Endothelial cell of hepatic sinusoid (primary cell): ENCODE data around the gene ARMH4.

Experiments used
- in situ Hi-C: cut with HindIII; loops from 2 replicates; pipeline ENCODE4 v1.10.0; 2017; ENCODE audit warnings: low sequenced_read_pairs

ARMH4 gene

DNA sequence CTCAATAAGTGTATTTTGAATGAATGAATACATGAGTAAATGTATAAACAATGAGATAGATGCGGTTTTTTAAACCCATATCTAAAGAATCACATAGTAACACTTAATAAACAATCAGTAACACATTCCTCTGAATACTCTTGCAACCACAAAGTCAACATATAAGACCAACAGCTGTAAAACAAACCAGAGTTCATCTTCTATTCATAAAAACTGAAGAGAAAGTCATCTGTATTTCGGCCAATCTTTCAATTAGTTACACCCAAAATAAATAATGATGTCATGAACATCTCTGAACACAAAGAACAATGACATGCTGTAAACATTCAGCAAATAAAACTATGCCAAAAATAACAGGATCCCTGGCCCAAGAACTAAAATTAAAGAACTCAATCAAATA lies 47.2 kb downstream of the ARMH4 start:
- in situ Hi-C loops: no loop called here

DNA sequence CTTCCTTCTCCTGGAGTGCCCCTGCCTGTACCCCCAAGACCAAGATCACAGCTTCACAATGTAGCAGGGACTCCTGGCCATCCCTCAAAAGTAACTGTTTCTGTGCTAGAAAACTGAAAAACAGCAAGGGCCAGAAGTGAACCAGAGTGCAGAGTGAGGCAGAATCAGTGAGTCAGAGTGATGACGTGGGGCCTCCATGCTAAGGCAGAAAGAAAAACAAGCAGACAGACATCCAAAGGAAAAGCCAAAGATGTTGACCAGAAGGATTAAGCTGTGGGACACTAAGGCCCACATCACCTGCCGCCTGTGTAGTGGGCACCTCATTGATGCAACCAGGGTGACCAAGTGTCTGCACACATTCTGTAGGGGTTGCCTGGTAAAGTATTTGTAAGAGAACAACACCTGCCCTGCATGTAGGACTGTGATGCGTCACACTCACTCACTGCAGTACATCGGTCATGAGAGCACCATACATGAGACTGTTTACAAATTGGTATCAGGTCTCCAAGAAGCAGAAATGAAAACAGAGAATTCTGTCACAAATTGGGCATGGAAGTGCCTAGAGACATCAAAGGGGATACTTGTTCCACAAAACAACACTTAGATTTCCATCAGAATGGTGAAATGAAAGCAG lies 51.2 kb downstream of the ARMH4 start:
- in situ Hi-C loops: no loop called here

DNA sequence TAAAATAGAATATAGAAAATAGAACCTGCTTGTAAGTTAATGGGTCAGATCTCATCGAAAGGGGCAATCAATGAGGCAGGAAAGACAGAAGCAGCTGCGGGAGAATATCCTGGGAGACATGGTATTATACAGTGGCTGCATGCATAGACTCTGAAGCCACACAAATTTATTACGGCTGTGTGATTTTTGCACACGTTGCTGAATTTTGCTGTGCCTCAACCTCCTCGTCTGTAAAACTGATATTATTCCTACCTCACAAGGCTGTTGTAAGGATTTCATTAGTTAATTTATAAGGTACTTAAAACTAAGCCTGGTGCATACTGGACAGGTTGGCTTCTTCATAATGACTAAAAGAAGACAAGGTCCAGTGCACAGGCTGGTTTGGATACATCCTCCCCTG lies 52.3 kb downstream of the ARMH4 start:
- in situ Hi-C loops: no loop called here

DNA sequence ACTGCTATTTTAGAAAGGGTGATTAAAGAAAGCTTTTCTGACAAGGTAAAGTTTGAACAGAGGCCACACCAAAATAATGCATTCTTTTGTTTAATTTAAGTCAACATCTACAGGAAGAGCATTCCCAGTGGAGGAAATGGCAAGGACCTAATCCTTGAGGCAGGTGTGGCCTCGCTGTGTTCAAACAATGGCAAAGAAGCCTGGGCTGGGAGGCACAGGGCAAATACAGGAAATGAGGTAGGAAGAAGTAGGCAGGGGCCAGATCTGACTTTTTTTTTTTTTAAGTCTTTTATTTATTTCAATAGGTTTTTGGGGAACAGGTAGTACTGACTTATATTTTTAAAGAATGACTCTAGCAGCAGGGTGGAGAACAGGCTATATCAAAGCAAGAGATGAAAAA lies 53.5 kb downstream of the ARMH4 start:
- in situ Hi-C loops: no loop called here

DNA sequence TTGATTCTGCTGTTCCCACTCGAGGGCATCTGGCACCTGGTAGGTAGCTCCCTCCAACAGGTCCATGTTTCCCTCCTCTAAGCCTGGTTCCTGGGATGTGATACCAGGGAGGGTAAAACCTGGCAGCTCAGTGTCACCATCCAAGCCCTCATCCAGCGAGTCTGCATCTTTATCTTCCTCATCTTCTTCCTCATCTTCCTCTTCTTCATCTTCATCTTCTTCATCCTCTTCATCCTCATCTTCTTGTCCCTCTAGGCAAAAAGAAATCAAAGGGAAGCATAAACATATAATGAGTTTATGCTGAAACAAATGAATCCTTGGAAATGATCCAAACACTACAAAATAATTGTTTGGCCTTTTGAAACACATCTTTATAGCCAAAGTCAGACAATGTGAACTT lies 55.3 kb downstream of the ARMH4 start:
- in situ Hi-C loops: no loop called here

DNA sequence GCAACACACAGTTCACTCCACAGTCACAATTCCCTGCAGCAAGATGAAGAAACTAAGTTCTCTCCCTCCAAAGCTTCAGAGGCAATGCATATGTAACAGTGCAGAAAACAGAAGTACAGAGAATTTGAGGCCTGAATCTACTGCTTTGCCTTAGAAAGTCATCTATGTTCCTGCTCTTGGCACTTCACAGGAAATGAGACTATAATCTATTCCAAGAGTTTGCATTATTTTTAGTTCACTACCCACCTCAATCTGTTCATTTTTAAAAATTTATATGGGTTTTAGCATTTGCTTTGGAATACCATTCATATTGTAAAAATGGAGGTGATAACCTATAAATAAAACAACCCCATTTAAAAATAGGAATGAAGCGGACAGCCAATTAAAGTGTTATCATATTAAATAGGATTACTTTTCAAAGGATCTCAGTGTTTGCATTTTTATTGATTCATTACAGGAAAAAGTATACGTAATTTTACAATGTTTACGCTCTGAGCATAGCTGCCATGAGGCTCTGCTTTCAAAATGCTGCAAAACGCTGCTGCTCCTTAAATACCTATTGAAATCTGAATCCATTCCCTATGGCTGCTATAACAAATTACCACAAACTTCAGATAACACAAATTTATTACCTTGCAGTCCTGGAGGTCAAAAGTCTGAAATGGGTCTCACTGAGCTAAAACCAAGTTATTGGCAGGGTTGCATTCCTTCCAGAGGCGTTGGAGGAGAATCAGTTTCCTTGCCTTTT lies 60.0 kb downstream of the ARMH4 start:
- in situ Hi-C loops: no loop called here

DNA sequence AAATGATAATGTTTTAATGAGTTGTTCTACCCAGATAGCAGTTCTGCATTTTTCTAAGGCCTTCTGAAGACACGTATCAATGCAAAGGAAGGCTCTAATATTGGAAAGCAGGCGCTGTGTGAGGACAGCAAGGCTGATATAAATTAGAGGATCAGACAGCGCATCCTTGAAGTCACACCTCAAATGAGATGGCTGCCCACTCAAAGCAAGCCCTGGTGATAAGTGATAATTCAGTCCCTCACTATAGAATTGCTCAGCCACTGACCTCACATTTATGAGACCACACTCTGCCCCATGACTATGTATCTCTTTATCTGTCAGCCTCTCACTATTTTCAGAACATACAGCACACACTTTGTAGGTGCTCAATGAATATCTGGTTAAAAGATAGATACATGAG lies 62.4 kb downstream of the ARMH4 start:
- in situ Hi-C loops: no loop called here

DNA sequence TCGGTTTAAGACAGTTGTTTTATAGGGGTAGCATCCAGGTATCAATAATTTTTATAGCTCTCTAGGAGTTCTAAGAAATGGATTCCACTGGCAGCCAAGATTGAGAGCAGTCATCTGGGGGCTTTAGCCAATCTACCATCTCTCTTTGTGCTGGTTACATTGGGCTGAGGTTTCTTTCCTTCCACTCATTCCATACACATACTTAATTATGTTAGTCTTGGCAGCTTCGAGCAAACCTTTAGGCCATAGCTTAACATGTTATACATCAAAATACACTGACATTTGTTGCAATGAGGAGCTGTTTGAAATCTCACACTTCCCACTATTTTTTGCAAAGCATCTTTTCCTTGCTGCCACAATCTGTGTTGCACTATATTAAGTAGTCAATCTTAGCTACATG lies 63.1 kb downstream of the ARMH4 start:
- in situ Hi-C loops: no loop called here

DNA sequence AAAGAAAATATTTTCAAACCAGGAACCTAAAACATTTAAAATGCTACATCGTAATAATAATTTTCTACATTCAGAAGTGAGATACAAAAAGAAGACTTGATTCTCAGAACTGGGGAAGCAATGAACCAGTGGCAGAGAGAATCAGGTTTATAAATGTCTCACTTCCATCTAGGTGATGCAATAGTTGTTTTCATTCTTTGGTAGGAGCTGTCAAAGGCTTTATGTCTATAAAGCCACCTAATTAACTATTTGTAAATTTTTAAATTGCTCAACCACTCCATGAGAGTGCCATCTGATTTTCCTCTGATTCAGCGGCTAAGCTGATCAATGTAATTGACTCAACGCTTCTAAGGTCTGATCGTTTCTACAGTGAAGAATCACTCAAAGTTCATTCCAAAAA lies 66.1 kb downstream of the ARMH4 start:
- in situ Hi-C loops: no loop called here

DNA sequence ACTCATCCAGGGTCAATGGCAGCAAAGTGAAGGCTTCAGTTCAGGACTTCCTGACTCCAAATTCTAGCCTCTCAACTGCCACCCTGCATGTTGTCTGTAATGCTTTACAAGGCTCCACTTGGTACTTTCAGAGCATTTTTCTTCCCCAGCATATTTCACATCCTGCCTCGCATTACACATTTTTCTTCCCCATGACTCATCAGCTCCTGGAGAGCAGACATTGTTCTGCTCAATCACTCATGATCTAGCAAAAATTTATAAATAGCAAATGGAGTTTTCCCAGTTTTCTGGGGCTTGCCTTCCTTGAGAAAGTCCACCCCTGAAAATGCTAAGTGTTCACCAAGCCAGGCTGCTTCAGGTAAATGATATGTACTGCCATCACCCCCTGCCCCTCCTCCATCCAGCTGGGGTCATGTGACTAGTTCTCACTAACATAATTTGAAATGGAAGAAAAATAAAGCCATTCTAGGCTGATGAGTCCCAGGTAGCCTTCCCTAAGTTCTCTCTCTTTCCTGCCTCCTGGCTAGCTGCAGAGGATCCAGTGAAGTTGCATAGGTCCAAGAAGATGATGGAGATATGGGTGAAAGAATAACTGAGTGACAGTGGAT lies 69.4 kb downstream of the ARMH4 start:
- in situ Hi-C loops: no loop called here

DNA sequence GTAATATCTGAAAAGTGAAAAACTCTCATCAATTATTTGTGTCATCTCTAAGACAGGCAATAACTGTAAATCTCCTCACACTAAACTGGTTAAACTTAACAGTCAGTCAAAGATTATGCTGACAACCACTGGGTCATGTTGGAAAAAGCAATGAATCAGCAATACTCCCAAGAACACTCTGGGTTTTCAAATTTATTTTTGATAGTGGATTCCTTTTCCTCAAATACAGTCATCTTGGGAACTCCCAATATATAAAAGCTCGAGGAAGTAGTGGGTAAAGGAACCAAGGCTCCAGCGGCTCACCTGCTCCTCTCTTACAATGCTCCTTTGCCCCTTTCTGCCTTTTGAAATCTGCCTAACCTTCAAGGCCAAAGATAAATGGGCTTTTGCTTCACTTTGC lies 70.0 kb downstream of the ARMH4 start:
- in situ Hi-C loops: no loop called here

DNA sequence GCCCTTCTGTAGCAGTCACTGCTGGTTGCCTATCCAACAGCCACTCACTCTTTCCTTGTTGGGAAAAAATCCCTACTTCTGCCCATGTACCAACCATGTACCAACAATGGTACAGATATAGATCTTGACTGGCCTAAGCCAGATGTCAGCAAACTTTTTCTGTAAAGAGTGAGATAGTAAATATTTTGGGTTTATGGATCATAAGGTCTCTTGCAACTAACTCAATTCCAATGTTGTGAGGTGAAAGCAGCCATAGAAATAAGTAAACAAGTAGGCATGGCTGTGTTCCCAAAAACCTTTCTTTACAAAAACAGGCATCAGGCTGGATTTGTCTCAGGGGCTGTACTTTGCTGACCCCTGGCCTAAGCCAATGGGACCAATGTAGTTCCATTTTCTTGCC lies 73.5 kb downstream of the ARMH4 start:
- in situ Hi-C loops: no loop called here

DNA sequence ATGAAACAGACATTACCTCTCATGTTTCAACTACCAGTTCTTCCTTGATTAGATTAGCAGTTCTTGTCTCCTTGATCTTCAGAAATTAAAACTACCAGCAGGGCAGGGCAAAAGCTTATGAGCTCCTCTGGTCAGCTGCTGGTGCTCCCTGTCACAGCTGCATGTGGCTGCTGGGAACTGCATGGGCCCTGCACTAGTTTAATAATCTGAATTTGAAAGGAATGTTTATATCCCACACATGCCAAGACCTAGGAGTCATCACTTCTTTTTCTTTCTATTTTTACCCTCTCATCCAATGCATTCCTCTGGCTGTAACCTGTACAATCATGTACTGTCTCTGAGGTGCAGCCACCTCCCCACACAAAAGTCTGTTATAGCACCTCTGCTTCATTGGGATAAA lies 73.9 kb downstream of the ARMH4 start:
- in situ Hi-C loops: no loop called here

DNA sequence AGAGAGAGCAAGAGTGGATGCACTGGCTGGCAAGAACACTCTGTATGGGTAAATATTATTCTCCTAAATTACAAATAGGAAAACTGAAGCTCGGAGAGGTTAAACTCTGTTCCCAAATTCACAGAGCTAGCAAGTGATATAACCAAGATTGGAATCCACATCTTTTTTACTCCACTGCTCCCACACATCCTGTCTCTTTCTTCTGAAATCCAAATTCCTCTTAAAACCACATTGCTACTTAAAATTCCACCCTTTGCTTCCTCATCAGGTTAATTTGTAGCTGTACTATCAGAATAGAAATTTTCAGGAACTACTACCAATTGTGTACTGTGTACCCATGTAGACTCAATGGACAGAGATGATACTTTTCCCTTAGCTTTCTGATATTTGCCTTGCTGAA lies 74.4 kb downstream of the ARMH4 start:
- in situ Hi-C loops: no loop called here

DNA sequence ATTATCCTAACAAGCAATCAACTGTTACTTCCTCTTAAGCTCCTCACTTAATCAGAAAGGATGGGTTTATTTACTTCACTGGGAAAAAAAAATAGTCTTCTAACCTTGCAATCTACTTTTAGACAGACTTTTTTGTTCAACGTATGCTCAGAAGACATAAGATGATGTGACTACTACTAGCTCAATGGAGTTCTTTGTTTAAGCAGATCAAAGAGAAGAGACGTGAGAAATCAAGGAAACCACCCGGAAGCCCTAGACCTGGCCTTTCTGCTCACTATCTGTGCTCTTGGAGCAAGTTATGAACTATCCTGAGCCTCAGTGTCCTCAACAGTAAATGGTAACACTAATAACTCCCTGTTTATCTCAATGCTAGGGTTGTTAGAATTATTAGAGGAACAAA lies 78.5 kb downstream of the ARMH4 start:
- in situ Hi-C loops: no loop called here

DNA sequence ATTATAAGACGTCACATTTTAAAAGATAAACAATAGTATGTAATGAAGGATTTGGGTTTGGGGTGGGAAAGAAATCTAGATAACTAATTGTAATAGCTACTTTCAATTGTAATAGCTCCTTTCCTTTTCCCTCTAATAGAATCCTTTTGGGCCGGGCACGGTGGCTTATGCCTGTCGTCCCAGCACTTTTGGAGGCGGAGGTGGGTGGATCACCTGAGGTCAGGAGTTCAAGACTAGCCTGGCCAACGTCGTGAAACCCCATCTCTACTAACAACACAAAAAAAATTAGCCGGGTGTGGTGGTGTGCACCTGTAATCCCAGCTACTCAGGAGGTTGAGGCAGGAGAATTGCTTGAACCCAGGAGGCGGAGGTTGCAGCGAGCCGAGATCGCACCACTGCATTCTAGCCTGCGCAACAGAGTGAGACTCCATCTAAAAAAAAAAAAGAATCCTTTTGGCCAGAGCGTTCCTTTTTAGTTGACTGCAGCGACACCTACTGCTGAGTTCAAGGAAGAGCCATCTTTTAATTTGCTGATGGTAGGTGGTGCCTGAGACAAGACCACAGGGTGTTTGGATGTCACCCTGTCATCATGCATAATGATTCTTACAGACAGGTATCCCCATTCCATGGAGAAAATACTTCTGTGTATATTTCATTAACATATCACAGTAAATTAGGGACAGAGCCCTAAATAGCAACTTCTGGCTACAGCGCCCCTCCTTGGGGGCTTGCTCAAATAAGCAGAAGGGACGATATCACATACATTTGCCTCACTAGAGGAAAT lies 79.5 kb downstream of the ARMH4 start:
- in situ Hi-C loops: no loop called here

DNA sequence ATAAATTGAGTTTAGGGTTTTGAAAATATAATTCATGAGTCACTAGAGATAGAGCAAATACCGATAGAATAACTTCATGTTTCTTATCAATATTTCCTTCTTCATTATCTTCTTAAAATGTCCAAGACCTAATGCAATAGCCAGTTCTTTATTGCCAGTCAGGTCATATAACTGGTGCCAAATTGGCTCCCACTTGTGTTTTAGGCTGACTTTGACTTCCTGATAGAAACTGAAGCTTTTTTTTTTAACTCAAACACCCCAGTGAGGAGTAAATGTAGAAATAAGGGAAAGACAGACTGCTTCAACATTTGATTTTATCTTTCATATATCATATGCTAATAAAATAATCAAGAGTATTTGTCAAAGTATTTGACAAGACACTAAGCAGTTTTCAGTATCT lies 80.7 kb downstream of the ARMH4 start:
- in situ Hi-C loops: no loop called here

DNA sequence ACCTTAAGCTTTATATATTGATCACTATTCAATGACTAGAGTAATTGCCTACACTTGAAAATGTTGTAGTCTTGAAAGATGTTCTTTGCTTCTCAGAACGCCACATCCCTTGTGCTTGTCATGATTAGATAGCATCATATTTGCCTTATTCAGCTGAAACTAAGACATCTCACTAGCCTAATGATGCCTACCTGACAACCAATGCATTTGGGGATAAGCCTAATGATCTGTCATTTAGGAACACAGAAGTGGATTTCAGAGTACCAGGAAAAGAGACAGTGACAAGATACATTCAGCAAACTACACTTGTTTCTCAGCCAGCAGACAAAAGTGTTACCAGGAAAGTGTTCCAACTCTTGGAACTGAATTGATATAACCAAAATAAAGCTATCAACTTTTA lies 83.7 kb downstream of the ARMH4 start:
- in situ Hi-C loops: no loop called here

DNA sequence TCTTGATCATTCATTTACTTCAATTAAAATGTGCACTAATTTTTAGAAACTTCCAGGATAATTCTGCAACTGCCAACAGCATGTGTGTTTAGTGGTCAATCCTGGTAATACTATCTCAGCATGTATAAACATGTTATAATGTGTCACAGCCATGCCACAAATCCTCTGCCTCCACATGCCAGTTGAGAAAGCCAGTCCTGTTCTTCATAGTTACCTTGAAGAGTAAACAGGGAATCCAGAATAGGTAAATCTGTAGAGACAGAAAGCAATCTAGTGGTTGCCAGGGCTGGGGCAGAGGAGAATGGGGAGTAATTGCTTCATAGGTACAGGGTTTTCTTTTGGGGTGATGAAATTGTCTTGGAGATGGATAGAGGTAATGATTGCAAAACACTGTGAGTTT lies 85.9 kb downstream of the ARMH4 start:
- in situ Hi-C loops: no loop called here

DNA sequence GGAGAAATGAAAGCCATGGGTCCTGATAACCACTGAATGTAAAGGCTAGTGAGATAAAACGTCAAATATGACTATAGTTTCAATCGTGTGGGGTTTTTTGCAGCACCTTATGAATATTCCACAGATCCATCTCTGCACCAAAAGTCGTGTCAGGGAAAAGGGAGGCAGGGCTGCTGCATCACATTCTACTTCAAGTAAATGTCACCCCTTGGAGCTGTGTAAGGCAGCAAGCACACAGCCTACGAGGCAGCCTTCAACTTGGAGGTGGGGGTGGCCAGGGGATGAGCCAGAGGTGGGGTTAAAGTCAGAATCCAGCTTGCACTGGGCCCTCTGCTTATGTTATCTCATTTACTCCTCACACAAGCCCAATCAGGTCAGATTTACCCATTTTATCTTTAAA lies 90.4 kb downstream of the ARMH4 start:
- in situ Hi-C loops: no loop called here

DNA sequence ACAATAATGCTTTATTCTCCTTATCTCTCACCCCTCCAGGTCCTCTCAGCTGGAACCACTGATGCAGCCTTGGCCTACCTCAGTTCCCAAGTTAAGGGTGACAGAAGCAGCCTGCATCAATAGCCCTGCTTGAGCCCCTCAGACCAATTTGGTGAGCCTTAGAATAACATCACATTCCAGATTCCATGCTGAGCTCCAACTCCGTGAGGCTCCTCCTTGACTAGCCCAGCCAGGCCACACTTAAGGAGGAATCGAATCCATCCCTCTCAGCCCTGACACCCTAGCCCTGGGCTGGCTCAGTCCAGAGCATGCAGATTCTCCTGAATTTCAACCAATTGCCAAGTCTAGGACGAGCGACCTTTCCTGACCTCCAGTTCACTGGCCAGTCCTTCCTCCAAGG lies 91.1 kb downstream of the ARMH4 start:
- in situ Hi-C loops: no loop called here

DNA sequence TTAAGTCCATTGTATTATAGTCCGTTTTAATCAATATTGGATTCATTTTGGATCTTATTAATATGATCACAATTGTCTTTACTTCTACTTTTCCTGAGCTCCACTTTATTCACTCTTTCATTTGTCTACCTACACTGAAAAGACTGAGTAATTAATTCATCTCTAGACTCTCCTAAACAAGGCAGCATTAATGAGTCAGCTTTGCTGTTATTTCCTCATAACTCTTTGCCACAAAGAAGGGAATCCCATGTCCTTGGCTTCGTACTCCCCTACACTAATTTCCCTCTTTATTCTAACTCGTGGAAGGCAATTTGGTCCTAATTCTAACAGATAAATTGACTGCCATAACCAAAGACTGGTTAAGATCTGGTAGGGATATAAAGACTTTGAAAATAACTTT lies 91.9 kb downstream of the ARMH4 start:
- in situ Hi-C loops: no loop called here
